ENCODE results near the gene TPX2. TPM values are rescaled to one million over a fixed set of nuclear protein-coding genes. Genes with fewer than 3 reads are reported as not detected.

TPX2 gene
- total and polyA plus RNA-seq, 2 of the 8 experiments (the other 6 are each of a cell fraction or from before 2014, with no cell fraction given) = 43.6 to 125 TPM

- Histone ChIP-seq H3K27ac (ENCODE audit: low read depth, low read length) (no peak overlapping the region), H3K36me3 (ENCODE audit: control insufficient read depth in 2 of 4, insufficient read depth in 4 of 4, low read length in 3 of 4) (peaks cover 0 to 2% (median 0%) of the 10 kb centered on the region in 4 experiments; a peak in 2 of 8 replicates), H4K8ac (ENCODE audit: extremely low read depth, insufficient read depth, low read length) (no peak overlapping the region), H3K4me1 (replicated peaks in 1 of 4; ENCODE audit: control insufficient read depth in 3 of 4, insufficient read depth in 4 of 4, low read length in 3 of 4) (peaks cover 4 to 9% (median 8%) of the 10 kb centered on the region in 4 experiments; a peak in 6 of 7 replicates), H2BK120ac (replicated peaks; ENCODE audit: low read depth, low read length) (no peak overlapping the region), H2AK5ac (ENCODE audit: low read depth, low read length) (no peak overlapping the region), H3K4ac (replicated peaks; ENCODE audit: insufficient read length, low read depth, low read length) (no peak overlapping the region), H3K27me3 (replicated peaks in 1 of 4; ENCODE audit: control insufficient read depth in 3 of 4, extremely low read depth in 1 of 4, insufficient read depth in 3 of 4, low read length in 3 of 4) (no peaks in the 10 kb centered on the region), H3K23ac (ENCODE audit: insufficient read length) (no peak overlapping the region), H3K18ac (ENCODE audit: extremely low read depth, low read length) (no peak overlapping the region), H3K79me2 (ENCODE audit: control insufficient read depth in 1 of 2, insufficient read depth in 2 of 2, low read length in 2 of 2) (no peaks in the 10 kb centered on the region), H3K9ac (replicated peaks in 1 of 4; ENCODE audit: extremely low read depth in 1 of 4, low read depth in 3 of 4, low read length in 3 of 4) (no peak overlapping the region), H3K79me1 (ENCODE audit: low read depth, low read length) (no peaks in the 10 kb centered on the region), H4K5ac (ENCODE audit: insufficient read length, low read depth, low read length) (no peak overlapping the region), H3K56ac (replicated peaks; ENCODE audit: insufficient read length, low read depth, low read length) (no peak overlapping the region), H3K4me2 (ENCODE audit: insufficient read depth in 1 of 2, low read depth in 2 of 2, low read length in 2 of 2) (no peak overlapping the region), H3K4me3 (ENCODE audit: extremely low read depth in 1 of 4, insufficient read depth in 2 of 4, low read depth in 3 of 4, low read length in 4 of 4) (no peak overlapping the region), H2AFZ (ENCODE audit: low read length) (no peak overlapping the region), H3K23me2 (ENCODE audit: low read depth, low read length) (no peaks in the 10 kb centered on the region), H2BK12ac (ENCODE audit: low read depth, low read length) (no peak overlapping the region), H2BK20ac (ENCODE audit: low read length) (no peak overlapping the region), H2BK15ac (ENCODE audit: low read length) (no peak overlapping the region), H3K14ac (ENCODE audit: insufficient read length) (no peak overlapping the region), H3K9me3 (ENCODE audit: insufficient read depth in 2 of 2, low read depth in 1 of 2, low read length in 1 of 2) (no peaks in the 10 kb centered on the region), H2BK5ac (ENCODE audit: low read depth, low read length) (no peak overlapping the region), H4K91ac (replicated peaks; ENCODE audit: insufficient read length, low read length) (no peak overlapping the region), H4K20me1 (replicated peaks in 1 of 2; ENCODE audit: control insufficient read depth in 1 of 2, insufficient read depth in 2 of 2, low read length in 2 of 2) (no peaks in the 10 kb centered on the region)
- ChIA-PET POLR2A (ENCODE audit: partially characterized antibody) (no interaction called here), CTCF (ENCODE audit: partially characterized antibody) (interaction anchor here (1.2 to 2.6 kb wide), 3 partner anchors 12 to 220 kb away, joined by 3 to 12 read pairs (median 3); no protein-coding TSS in a partner anchor)
- FAIRE-seq (no peak), DNase-seq (ENCODE audit: low read depth in 1 of 2, low spot score in 2 of 2) (no peak)
- TF ChIP-seq KDM4A (IDR thresholded peaks at IDR 0.05; ENCODE audit: low read depth, low read length, severe bottlenecking) (no peak), CBX8 (IDR thresholded peaks at IDR 0.05; ENCODE audit: borderline replicate concordance, low read depth, low read length) (no peak), SIX5 (IDR thresholded peaks at IDR 0.05; ENCODE audit: low read depth, low read length) (no peak)
- 96% methylated on average over 4 of the region's 4 CpGs; no CpG with 5 or more reads in 1 of the 2 experiments for WGBS, 2 experiments (ENCODE audit: extremely low coverage in 1 of 2, insufficient coverage in 1 of 2, insufficient read length in 1 of 2, insufficient replicate concordance in 2 of 2, low coverage in 1 of 2, low lambda C conversion rate in 2 of 2, missing lambda C conversion rate in 1 of 2)
Measured at GRCh38 chr20:31811198-31811597, 72.1 kb downstream of the TPX2 start.
